Loucy (cell line): ENCODE measurements around the gene OPA3.

Experiments used
- H2AFZ ChIP-seq: fragments of 200-600 bp; sonication (generic); 2 replicates; pipeline ENCODE4 v1.6.0; 2016; ENCODE audit warnings: antibody characterized with exemption, mild to moderate bottlenecking, low read length, moderate library complexity
- H3F3A ChIP-seq: fragments of 200-600 bp; 2 replicates; pipeline ENCODE4 v1.6.0; 2016; ENCODE audit warnings: antibody characterized with exemption, low read depth, mild to moderate bottlenecking
- H3K27me3 ChIP-seq: fragments of 200-600 bp; sonication (generic); 2 replicates; pipeline ENCODE4 v1.6.1; 2014; ENCODE audit warnings: low read length, mild to moderate bottlenecking; ENCODE audit not compliant: insufficient read depth, poor library complexity, severe bottlenecking
- H3K36me3 ChIP-seq: fragments of 200-600 bp; sonication (generic); 2 replicates; pipeline ENCODE4 v1.6.1; 2016; ENCODE audit warnings: low read length; ENCODE audit not compliant: insufficient read depth
- H3K4me1 ChIP-seq: fragments of 200-600 bp; sonication (generic); 2 replicates; pipeline ENCODE4 v1.5.1; 2014; ENCODE audit warnings: low read length, mild to moderate bottlenecking; ENCODE audit not compliant: insufficient read depth, poor library complexity, severe bottlenecking
- H3K4me2 ChIP-seq: fragments of 200-600 bp; sonication (generic); 2 replicates; pipeline ENCODE4 v1.6.0; 2014; ENCODE audit warnings: antibody characterized with exemption, low read length, low read depth, mild to moderate bottlenecking; ENCODE audit not compliant: poor library complexity, severe bottlenecking
- H3K4me3 ChIP-seq: fragments of 200-600 bp; sonication (generic); 2 replicates; pipeline ENCODE4 v1.5.1; 2014; ENCODE audit warnings: low read length, mild to moderate bottlenecking, mixed read lengths; ENCODE audit not compliant: poor library complexity, severe bottlenecking
- H3K79me2 ChIP-seq: fragments of 200-600 bp; sonication (generic); 2 replicates; pipeline ENCODE4 v1.6.1; 2014; ENCODE audit warnings: low read length; ENCODE audit not compliant: insufficient read depth
- H3K9ac ChIP-seq: fragments of 200-600 bp; sonication (generic); 2 replicates; pipeline ENCODE4 v1.6.0; 2014; ENCODE audit warnings: mild to moderate bottlenecking, low read depth, low read length, moderate library complexity; ENCODE audit not compliant: poor library complexity, severe bottlenecking
- H3K9me2 ChIP-seq: fragments of 200-600 bp; sonication (generic); replicated peaks from 2 replicates; pipeline ENCODE4 v1.6.1; 2016; ENCODE audit warnings: low read depth, low read length, mixed read lengths
- H3K9me3 ChIP-seq: fragments of 200-600 bp; sonication (generic); 2 replicates; pipeline ENCODE4 v1.6.1; 2014; ENCODE audit warnings: mild to moderate bottlenecking, antibody characterized with exemption, low read length, low read depth; ENCODE audit not compliant: insufficient read depth
- H4K20me1 ChIP-seq: fragments of 200-600 bp; sonication (generic); 2 replicates; pipeline ENCODE4 v1.6.0; 2014; ENCODE audit warnings: antibody characterized with exemption, low read length, mild to moderate bottlenecking; ENCODE audit not compliant: insufficient read depth, poor library complexity, severe bottlenecking
- EZH2phosphoT487 ChIP-seq: fragments of 200-600 bp; IDR thresholded peaks from 2 replicates; pipeline ENCODE4 v1.6.1; 2018; ENCODE audit warnings: antibody characterized with exemption, mild to moderate bottlenecking, moderate library complexity, borderline replicate concordance
- TF ChIP-seq, protein P1 (sequence below): fragments of 200-600 bp; sonication (generic); conservative IDR thresholded peaks from 2 replicates; pipeline ENCODE4 v1.5.1; 2014; ENCODE audit warnings: mild to moderate bottlenecking, antibody characterized with exemption, low read length

OPA3 gene

GRCh38 chr19:45502111-45502510 is 82.5 kb downstream of the OPA3 start:
- Histone ChIP-seq H3K4me3 (no peak overlapping the region), H3K79me2 (peaks cover 5% of the 10 kb centered on the region; the same call in 1 of the 2 replicates), H2AFZ (no peak overlapping the region), H3K9me2 (no peaks in the 10 kb centered on the region), H3K9me3 (no peaks in the 10 kb centered on the region), H3K4me1 (peaks cover 17% of the 10 kb centered on the region), H4K20me1 (no peaks in the 10 kb centered on the region), H3K27me3 (no peaks in the 10 kb centered on the region), H3K36me3 (no peaks in the 10 kb centered on the region), H3F3A (no peaks in the 10 kb centered on the region), H3K4me2 (no peak overlapping the region), H3K9ac (no peak overlapping the region)
- TF ChIP-seq, protein P1, sequence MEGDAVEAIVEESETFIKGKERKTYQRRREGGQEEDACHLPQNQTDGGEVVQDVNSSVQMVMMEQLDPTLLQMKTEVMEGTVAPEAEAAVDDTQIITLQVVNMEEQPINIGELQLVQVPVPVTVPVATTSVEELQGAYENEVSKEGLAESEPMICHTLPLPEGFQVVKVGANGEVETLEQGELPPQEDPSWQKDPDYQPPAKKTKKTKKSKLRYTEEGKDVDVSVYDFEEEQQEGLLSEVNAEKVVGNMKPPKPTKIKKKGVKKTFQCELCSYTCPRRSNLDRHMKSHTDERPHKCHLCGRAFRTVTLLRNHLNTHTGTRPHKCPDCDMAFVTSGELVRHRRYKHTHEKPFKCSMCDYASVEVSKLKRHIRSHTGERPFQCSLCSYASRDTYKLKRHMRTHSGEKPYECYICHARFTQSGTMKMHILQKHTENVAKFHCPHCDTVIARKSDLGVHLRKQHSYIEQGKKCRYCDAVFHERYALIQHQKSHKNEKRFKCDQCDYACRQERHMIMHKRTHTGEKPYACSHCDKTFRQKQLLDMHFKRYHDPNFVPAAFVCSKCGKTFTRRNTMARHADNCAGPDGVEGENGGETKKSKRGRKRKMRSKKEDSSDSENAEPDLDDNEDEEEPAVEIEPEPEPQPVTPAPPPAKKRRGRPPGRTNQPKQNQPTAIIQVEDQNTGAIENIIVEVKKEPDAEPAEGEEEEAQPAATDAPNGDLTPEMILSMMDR = no peak
- TF ChIP-seq EZH2phosphoT487 = no peak

GRCh38 chr19:45501730-45502014 is 82.9 kb downstream of the OPA3 start:
- H4K20me1 ChIP-seq = peaks cover under 1% of the 10 kb centered on the region
- no peak for TF ChIP-seq EZH2phosphoT487
- TF ChIP-seq, protein P1 = no peak
- H3K27me3 ChIP-seq = no peaks in the 10 kb centered on the region
- H3K4me2 ChIP-seq = no peak overlapping the region
- peaks cover 14% of the 10 kb centered on the region for H3K4me1 ChIP-seq
- H3K9ac ChIP-seq = no peak overlapping the region
- no peaks in the 10 kb centered on the region for H3K9me2 ChIP-seq
- no peaks in the 10 kb centered on the region for H3F3A ChIP-seq
- H3K9me3 ChIP-seq = no peaks in the 10 kb centered on the region
- H3K4me3 ChIP-seq = no peak overlapping the region
- no peaks in the 10 kb centered on the region for H3K36me3 ChIP-seq
- H3K79me2 ChIP-seq = peaks cover 5% of the 10 kb centered on the region; the same call in 1 of the 2 replicates
- no peak overlapping the region for H2AFZ ChIP-seq

DNA sequence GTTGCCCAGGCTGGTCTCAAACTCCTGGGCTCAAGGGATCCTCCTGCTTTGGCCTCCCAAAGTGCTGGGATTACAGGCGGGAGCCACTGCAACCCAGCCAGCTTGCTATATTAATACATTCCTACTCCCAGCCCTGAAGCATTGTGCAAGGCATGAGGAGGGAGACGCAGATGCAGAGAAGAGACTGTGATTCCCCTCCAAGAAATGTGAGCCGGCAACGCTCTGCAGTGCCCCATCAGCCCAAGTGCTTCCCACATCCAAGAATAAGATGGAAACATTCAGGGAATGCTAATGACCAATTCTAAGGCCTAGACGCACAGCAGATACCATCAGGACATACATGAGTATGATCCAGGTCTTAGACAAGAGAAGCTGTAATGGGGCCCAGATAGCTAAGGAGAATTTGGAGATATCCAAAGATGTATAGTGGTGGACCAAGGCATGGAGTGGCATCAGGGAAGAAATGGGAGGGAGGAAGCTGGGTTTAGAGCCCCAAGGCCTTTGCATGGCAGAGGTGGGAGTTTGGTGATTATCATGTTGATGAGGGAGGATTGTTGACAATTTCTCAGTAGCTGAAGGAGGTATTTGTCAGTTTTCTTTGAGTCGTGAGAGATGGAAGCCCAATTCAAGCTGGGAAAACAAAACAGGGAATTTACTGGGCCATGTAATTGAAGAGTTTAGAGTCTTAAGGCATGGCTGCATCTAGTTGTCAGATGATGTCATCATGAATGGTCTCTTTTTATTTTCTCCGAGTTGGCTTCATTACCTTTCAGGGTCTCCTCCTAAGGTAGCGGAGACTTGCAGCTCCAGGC is 83.5 kb downstream of the OPA3 start:
- Histone ChIP-seq H4K20me1 (peaks cover 6% of the 10 kb centered on the region), H3K27me3 (no peaks in the 10 kb centered on the region), H3K9ac (no peak overlapping the region), H3F3A (no peaks in the 10 kb centered on the region), H3K9me3 (no peaks in the 10 kb centered on the region), H3K79me2 (peaks cover 2% of the 10 kb centered on the region; the same call in 1 of the 2 replicates), H3K36me3 (no peaks in the 10 kb centered on the region), H3K4me1 (peaks cover 13% of the 10 kb centered on the region), H3K4me3 (no peak overlapping the region), H2AFZ (no peak overlapping the region), H3K4me2 (no peak overlapping the region), H3K9me2 (no peaks in the 10 kb centered on the region)
- no peak for TF ChIP-seq EZH2phosphoT487
- TF ChIP-seq, protein P1 = no peak
